Panc1 (cell line): Measurements from ENCODE around the gene DHX15. TPM values are rescaled to one million over a fixed set of nuclear protein-coding genes. Genes with fewer than 3 reads are reported as not detected.

Experiments
- ATAC-seq: fragments of 200-7000 bp; cut with Tn5 transposase; 2 replicates; pipeline ENCODE4 v1.9.1; 2020; ENCODE audit warnings: mild to moderate bottlenecking, moderate library complexity
- BruUV-seq: library from RNA; stranded (reverse); fragments of 400-500 nt; replicated peaks from 2 replicates; lab custom pipeline; 2021; lab: Mats Ljungman, UMichigan
- CTCF ChIA-PET: fragments of 300-600 bp; sonication (Branson Sonifier 250); formaldehyde crosslinking; loops from one replicate; lab custom pipeline; 2022; ENCODE audit warnings: antibody characterized with exemption; lab: Charles Lee
- POLR2A ChIA-PET: fragments of 300-600 bp; sonication (Branson Sonifier 250); formaldehyde crosslinking; loops from one replicate; lab custom pipeline; 2022; ENCODE audit warnings: antibody characterized with exemption; lab: Charles Lee
- DNase-seq: peaks from one replicate; pipeline ENCODE4 v3.0.0-alpha.2; 2010; ENCODE audit warnings: low read depth, low spot score
- H3K27ac ChIP-seq: 2 replicates; pipeline ENCODE4 v1.5.1; 2011; ENCODE audit warnings: mild to moderate bottlenecking, low read length, inconsistent platforms
- H3K27me3 ChIP-seq: fragments of 200-500 bp; sonication (Bioruptor generic); 2 replicates; pipeline ENCODE4 v1.6.0; 2014; ENCODE audit warnings: low read length, inconsistent platforms; ENCODE audit not compliant: control insufficient read depth, insufficient read depth
- H3K36me3 ChIP-seq: fragments of 200-500 bp; sonication (Bioruptor generic); 2 replicates; pipeline ENCODE4 v1.5.1; 2014; ENCODE audit warnings: inconsistent platforms, mild to moderate bottlenecking, low read length, moderate library complexity; ENCODE audit not compliant: control insufficient read depth, insufficient read depth
- H3K4me1 ChIP-seq: 2 replicates; pipeline ENCODE4 v1.5.1; 2011; ENCODE audit warnings: inconsistent platforms, mild to moderate bottlenecking, low read length, moderate library complexity; ENCODE audit not compliant: control insufficient read depth, insufficient read depth
- H3K4me3 ChIP-seq, 2 experiments: 2 replicates each; pipeline ENCODE4 v1.5.1; 2011 to 2012; ENCODE audit warnings: low read depth in 2 of 2, low read length in 2 of 2, mild to moderate bottlenecking in 2 of 2, inconsistent platforms in 1 of 2, moderate library complexity in 1 of 2
- H3K9me3 ChIP-seq: fragments of 200-500 bp; sonication (Bioruptor generic); 2 replicates; pipeline ENCODE4 v1.5.1; 2014; ENCODE audit warnings: low read depth, mild to moderate bottlenecking, inconsistent platforms, low read length, moderate library complexity; ENCODE audit not compliant: control insufficient read depth, insufficient read depth
- CTCF ChIP-seq: fragments of 450-650 bp; IDR thresholded peaks from 2 replicates; pipeline ENCODE4 v1.5.1; 2017; ENCODE audit warnings: mild to moderate bottlenecking
- POLR2AphosphoS5 ChIP-seq: IDR thresholded peaks from 2 replicates; pipeline ENCODE4 v1.6.1; 2012; ENCODE audit warnings: mild to moderate bottlenecking, low read depth, low read length, moderate library complexity
- REST ChIP-seq, 2 experiments: IDR thresholded peaks; 2 replicates each; pipeline ENCODE4 v1.6.1; 2011 to 2012; ENCODE audit warnings: low read depth in 2 of 2, control low read depth in 1 of 2, low read length in 1 of 2, mild to moderate bottlenecking in 1 of 2, moderate library complexity in 1 of 2; ENCODE audit not compliant: insufficient read depth in 1 of 2
- SIN3A ChIP-seq: IDR thresholded peaks from 2 replicates; pipeline ENCODE4 v1.6.1; 2012; ENCODE audit warnings: low read depth, mild to moderate bottlenecking, low read length, moderate library complexity, borderline replicate concordance; ENCODE audit not compliant: insufficient read depth
- TCF7L2 ChIP-seq: IDR thresholded peaks from 2 replicates; pipeline ENCODE4 v1.6.1; 2011; ENCODE audit warnings: mild to moderate bottlenecking, low read depth, low read length, inconsistent platforms
- in situ Hi-C: cut with HindIII; loops from 2 replicates; pipeline ENCODE4 v1.10.0; 2016; ENCODE audit warnings: low sequenced_read_pairs, low pct_unique_long_range_greater_than_20kb
- intact Hi-C: fragments of 100-400 bp; cut with micrococcal nuclease; formaldehyde crosslinking; loops from one replicate; pipeline ENCODE4 v1.10.0; 2022; ENCODE audit not compliant: unreplicated experiment
- total RNA-seq: library from RNA; stranded (reverse); gene quantifications from one replicate; pipeline ENCODE4 v1.2.1, GENCODE V29; 2021; ENCODE audit not compliant: unreplicated experiment

DHX15 gene
- total RNA-seq, 1 experiment from 2014 or later: 118 TPM

DNA sequence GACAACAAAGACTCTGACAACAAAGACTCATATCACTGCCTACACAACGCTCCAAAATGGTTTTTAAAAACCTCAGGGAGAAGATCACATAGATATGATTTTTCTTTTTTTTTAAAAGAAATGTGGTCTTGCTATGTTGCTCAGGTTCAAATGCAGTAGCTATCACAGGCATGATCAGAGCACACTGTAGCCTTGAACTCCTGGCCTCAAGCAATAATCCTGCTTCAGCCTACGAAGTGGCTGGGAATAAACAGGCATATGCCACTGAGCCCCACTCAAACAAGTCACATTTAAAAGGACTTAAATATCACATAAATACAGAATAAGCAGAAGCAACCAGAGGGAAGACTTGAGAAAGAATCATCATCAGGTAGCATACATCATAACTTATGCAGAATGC lies 14.7 kb downstream of the DHX15 start:
- no TSS peak for BruUV-seq
- DNase-seq (no peak), ATAC-seq (no peak)
- Histone ChIP-seq H3K9me3 (no peaks in the 10 kb centered on the region), H3K27ac (no peak overlapping the region), H3K27me3 (no peaks in the 10 kb centered on the region), H3K4me3 (no peak overlapping the region), H3K4me1 (peaks cover 8% of the 10 kb centered on the region; the same call in 1 of the 2 replicates), H3K36me3 (peaks cover 14% of the 10 kb centered on the region; the same call in 1 of the 2 replicates)
- in situ Hi-C loops (no loop called here), intact Hi-C loops (no loop called here)
- TF ChIP-seq POLR2AphosphoS5 (no peak), SIN3A (no peak), REST (IDR thresholded peaks at IDR 0.05; ENCODE audit: insufficient read depth in 1 of 2, low read depth in 2 of 2, low read length in 1 of 2) (no peak), TCF7L2 (no peak), CTCF (no peak)
- CTCF ChIA-PET: no interaction called here
- POLR2A ChIA-PET: no interaction called here

GRCh38 chr4:24568425-24568824 lies 15.9 kb downstream of the DHX15 start:
- Histone ChIP-seq H3K27ac (no peak overlapping the region), H3K27me3 (no peaks in the 10 kb centered on the region), H3K4me1 (peaks cover 8% of the 10 kb centered on the region; the same call in 1 of the 2 replicates), H3K4me3 (no peak overlapping the region), H3K9me3 (no peaks in the 10 kb centered on the region), H3K36me3 (peaks cover 12% of the 10 kb centered on the region; the same call in 1 of the 2 replicates)
- in situ Hi-C loops (no loop called here), intact Hi-C loops (no loop called here)
- ATAC-seq (no peak), DNase-seq (no peak)
- POLR2A ChIA-PET: no interaction called here
- no TSS peak for BruUV-seq
- CTCF ChIA-PET: no interaction called here
- TF ChIP-seq SIN3A: no peak
- TF ChIP-seq POLR2AphosphoS5: no peak
- TF ChIP-seq REST (IDR thresholded peaks at IDR 0.05; ENCODE audit: insufficient read depth in 1 of 2, low read depth in 2 of 2, low read length in 1 of 2): no peak
- no peak for TF ChIP-seq CTCF
- no peak for TF ChIP-seq TCF7L2
